ENCODE results near the gene SLC22A4.

The SLC22A4 gene

DNA sequence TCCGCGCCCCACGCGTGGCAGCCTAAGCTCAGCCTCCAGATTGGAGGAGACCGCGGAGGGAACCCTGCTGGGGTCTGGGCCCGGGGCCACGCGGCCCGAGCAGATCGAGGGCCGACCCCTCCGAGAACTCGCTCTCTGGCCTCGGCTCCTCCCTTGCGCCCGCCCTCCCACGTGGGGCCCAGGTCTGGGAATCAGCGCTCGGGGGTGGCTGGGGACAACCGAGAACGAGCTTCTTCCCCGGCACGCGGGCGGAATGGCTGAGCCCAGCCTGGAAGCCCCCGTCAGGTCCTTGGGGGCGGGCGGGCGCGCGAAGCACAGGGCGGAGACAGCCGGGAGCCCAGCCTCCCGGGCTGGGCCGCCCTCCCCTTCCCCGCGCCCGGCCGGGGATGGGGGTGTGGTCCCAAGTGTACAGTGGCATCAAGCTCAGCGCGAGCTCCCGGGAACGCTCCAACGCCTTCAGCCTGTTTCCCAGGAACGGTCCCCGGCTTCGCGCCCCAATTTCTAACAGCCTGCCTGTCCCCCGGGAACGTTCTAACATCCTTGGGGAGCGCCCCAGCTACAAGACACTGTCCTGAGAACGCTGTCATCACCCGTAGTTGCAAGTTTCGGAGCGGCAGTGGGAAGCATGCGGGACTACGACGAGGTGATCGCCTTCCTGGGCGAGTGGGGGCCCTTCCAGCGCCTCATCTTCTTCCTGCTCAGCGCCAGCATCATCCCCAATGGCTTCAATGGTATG lies at the start of gene SLC22A4:
SLC22A4 (plus strand) TSS at position 403 of the 736 bp plus-strand sequence; CDS start at position 626, 223 bp downstream.
- peak; percentile 93 for DNase-seq (ENCODE audit: low spot score)

DNA sequence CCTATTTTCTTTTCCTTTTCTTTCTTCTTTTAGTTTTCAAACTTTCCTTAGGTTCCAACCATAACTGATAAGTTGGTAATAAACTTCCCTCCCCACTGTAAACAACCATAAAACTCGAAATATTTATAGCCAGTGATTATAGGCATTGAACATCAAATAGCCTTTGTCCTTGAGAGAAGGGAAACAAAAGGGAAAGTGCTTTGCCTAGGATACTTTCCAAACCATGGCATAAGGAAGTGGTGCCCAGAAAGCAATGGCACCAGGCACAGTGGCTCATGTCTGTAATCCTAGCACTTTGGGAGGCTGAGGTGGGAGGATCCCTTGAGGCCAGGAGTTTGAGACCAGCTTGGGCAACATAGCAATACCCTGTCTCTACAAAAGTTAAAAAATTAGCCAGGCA lies 48.6 kb upstream of the SLC22A4 start:
- DNase-seq (ENCODE audit: low spot score): no peak

DNA sequence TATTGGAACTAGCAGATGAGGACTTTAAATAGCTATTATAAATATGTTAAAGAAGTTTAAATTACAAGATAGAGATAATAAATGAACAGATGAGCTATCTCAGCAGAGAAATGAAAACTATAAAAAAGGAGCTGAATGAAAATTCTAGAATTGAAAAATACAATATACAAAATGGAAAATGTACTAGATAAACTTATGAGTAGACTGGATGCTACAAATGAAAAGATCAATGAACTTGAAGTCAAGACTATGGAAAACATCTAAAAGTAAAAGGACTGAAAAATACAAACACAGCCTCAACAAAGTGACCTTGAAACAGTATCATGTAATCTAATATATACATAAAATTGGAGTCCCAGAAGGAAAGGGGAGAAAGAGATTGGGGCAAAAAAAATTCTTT lies 47.4 kb upstream of the SLC22A4 start:
- DNase-seq (ENCODE audit: low spot score): no peak

DNA sequence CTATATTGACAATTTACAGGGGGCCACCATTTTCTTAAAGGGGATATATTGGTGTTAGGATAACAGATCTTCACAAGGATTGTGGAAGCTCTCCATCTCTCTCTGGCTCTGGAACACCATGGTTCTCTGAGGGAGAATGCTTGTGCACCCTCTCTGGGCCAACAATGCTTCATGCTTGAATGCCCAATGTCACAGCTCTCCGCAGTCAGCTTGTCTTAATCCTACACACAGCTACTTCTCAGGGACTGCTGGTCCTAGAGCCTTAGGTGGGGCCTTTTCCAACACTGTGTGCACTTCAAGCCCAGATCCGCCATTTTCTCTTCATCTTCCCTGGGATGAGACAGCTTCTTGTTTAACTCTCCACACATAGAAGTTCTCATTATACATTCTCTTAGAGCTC lies 43.6 kb upstream of the SLC22A4 start:
- DNase-seq (ENCODE audit: low spot score): no peak

DNA sequence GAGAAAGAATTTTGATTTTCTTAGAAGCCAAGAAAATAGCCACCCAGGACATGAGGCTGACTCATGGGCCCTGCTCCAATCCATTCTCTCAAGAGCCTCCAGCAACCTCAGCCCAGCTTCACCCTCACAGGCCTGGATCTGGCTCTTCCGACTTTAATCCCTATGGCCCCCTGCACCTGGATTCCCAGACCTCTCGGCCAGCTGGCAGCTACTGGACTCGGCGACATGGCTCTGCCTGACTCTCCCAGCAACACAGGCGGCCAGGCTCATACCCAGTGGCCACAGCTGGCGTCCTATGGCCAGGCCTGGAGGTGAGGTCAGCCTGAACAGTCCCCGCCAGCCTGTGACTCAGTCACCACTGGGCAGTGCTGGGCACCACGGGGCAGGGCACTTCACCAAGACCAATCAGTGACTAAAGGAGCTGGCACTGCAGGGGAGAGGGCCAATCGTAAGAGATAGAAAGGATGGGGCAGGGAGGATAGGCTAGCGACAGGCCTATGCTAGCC lies 42.9 kb upstream of the SLC22A4 start:
- DNase-seq (ENCODE audit: low spot score): no peak

DNA sequence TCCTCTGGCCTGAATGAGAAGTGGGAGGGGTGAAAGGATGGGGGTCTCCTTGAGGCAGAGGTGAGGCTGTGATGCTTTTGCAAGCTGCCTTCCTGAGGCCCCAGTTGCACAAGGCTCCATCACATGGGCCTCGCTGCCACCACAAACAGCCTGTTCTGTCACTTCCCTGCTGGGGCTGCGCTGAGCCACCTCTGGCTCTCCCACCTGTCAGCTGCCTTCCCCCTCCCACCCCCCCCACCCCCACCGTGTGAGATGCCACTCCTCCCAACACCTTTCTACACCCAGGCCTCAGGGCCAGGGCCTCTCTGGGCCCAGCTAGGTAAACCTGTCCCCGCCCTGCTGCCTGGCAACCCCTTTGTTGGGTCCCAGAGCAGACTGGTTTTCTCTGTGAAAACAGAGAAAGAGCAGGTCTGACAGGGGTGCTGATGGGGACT lies 41.2 kb upstream of the SLC22A4 start:
- no peak for DNase-seq (ENCODE audit: low spot score)

DNA sequence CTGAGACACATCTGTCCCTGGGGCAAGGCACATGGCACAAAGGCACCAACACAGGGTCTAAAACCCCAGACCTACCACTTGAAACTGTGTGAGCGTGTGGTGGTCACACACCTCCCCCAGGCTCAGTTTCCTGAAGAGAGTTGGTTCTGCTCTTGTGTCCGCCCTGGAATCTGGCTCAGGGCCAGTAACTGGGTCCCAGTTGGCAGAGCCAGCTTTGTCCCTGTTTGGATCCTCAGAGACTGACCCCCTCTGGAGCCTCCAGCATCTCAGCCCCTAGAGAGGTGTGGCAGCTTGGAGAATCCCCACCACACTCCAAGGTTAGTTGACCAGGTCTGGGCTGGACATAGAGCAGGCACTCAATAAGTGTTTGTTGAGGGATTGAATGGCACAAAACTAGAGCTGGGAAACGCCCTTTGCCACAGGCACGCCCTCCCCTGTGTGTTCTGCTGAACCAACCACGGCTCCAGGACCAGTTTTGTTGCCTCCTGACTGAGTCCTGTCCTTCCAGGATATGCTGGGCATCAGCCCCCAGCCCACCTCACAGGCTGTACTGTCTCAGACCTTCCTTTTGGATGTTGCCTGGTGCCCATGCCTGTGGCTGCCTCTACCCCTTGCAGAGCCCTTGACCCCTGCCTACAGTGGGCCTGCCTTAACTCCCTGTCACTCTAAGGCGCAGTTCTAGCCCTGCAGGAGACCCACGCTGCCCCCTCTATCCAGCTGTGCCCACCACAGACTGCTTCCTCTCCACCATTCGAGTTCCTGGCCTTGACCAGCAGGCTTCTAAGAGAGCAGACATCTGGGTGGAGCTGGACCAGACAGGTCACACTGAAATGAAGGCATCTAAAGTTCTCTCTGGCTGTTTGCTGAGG lies 40.5 kb upstream of the SLC22A4 start:
- no peak for DNase-seq (ENCODE audit: low spot score)

DNA sequence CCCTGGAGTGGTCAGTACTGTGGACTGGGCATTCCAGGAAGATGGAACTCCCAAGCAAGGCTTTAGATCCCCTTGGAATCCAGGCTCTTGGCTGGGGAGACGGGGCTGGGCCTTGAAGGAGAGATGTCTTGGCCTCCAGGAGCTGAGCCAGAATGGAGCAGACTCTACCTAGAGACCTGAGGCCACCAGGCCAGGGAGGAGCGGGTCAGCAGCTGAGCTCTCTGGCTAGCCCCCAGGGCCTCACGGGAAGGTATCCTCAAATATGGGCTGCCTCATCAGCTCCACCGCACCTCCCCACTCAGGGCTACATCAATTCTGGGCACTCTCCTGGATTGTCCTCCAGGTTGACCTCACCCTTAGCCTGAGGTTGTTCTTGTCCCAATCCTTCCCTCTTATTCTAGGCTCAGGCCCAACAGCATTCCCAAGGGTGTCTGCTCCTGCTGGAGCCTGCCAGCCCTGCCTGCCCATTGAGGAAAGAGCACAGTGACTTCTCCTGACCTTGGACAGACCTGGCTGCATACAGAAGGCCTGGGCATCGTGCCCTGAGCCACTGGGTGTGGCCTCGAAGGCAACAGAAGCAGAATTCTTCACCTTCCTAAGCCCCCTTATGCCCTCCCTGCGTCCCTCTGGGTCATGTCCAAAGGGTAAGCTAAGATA lies 39.7 kb upstream of the SLC22A4 start:
- no peak for DNase-seq (ENCODE audit: low spot score)

DNA sequence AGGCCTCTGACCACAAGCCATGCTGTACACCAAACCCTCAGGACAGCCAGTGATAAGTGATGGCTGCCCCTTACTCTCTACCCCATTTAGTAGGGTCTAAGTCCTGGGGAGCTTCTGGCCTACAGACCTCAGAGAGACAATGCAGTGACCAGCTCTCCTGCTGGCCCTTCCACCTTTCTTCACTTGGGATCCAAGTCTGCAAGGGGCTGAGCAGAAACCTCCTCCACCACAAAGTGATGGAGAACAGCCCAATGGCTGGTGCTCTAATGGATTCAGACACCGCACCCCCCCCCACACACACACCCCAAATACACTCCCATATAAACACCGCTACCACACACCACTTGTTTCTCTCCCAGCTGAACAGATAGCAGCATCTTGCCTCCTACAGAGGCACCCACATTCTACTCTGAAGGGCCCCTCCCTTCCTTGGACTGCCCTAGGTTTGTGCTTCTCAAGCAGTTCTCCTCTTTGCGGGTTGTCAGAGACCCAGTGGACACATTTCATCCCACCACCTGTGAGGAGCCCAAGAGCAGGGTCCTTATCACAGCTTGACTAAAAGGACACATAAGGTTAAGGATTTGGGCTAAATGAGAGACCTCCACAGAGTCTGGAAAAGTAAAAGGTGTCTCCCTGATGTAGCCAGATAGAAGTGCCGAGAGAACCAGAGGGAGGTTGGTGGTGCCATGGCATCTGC lies 38.0 kb upstream of the SLC22A4 start:
- DNase-seq (ENCODE audit: low spot score): no peak

DNA sequence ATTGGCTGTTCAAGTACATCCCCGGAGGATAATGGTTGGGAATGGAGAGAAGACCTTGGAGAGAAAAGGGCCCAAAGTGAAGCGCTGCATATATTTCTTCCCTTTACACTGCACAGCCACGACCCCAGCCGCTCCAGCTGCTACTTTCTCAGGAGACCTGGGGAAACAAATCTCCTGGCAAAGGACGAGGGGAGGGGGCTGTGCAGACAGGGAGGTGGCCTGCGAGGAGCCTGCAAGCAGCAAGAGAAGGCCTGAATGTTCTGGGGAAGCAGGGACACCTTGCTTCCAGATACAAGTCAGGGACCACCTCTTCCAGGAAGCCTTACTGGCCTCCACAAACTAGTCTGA lies 37.4 kb upstream of the SLC22A4 start:
- no peak for DNase-seq (ENCODE audit: low spot score)

DNA sequence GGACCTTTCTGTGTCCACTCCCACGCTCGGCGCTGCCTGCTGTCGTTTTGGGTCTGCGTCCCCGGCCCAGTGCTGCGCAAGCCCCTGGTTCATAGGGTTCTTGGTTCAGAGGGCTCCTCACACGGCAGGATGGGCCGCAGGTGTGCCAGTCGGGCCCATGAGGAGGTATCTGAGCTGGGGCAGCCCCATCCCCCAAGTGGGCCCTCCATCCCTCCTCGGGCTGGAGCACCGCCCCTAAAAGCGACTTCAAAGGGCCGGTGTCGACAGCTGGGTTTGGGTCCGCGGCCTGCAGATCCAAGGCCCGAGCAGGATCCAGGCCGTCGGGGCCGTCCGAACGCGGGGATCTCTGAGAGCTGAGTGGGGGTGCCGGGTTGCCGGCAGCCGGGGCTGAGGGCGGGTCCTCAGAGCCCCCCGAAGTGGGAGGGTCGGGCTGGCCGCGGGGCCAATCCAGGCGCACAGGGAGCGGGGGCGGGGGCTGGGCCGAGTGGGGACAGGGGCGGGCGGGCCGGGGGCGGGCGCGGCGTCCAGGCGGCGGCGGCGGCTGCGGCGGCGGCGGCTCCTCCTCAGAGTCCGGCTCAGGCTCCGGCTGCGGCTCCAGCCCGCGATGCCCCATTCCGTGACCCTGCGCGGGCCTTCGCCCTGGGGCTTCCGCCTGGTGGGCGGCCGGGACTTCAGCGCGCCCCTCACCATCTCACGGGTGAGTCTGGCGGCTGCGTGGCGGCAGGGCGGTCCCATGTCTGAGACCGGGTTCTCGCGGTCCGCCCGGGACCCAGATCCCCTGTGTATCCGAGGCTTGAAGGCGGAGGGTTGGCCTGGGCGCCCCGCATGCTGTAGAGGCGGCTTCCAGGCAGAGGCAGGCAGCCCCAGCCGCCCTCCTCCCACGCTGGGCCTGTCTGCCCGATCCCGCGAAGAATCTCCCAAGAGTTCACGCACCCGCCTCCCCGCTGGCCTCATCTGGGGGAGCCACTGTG lies 36.8 kb upstream of the SLC22A4 start, which contains the start of gene PDLIM4:
PDLIM4 (plus strand) TSS at position 566 of the 971 bp plus-strand sequence; CDS start at position 605, 39 bp downstream.
- DNase-seq (ENCODE audit: low spot score): no peak

DNA sequence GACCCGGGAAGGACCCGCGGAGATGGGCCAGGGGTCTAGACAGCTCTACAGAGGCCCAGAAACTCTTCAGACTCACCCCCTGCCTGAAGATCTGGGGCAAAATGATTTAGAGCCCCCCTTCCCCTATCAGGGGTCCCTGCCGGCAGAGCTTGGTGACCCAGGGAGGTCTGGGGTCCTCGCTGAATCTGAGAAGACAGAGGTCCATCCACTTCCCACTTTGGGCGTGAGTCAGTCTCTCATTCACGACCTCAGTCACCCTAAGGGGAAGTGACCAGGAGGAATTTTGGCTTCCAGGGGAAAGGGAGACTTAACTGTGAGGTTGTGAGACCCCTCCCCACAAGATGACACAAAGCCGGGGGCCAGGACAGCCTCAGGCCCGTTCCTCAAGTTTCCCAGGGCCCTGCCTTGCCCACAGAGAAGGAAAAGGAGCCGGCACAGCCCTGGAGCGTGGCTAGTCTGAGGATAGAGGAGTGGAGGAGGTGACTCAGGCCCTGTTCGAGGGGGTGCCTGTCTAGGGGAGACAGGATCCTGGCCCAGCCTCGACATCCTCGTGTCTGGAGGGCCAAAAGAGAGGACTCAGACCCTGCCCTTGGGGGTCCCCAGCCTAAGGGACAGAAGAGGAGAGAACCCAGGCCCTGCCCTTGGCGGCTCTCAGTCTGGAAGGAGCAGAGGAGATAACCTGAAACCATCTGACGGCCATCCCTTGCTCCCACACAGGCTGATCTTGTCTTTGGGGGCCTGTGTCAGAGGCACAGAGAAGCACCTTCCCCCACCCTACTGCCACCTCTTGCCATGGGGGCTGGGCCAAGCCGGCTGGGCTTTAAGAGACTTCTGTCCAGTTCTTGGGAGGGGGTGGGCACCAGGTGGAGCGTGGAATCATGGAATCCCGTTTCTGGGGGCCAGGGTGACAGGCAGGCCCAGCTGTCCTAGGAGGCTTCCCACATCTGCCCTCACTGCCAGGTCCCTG lies 35.8 kb upstream of the SLC22A4 start:
- no peak for DNase-seq (ENCODE audit: low spot score)

DNA sequence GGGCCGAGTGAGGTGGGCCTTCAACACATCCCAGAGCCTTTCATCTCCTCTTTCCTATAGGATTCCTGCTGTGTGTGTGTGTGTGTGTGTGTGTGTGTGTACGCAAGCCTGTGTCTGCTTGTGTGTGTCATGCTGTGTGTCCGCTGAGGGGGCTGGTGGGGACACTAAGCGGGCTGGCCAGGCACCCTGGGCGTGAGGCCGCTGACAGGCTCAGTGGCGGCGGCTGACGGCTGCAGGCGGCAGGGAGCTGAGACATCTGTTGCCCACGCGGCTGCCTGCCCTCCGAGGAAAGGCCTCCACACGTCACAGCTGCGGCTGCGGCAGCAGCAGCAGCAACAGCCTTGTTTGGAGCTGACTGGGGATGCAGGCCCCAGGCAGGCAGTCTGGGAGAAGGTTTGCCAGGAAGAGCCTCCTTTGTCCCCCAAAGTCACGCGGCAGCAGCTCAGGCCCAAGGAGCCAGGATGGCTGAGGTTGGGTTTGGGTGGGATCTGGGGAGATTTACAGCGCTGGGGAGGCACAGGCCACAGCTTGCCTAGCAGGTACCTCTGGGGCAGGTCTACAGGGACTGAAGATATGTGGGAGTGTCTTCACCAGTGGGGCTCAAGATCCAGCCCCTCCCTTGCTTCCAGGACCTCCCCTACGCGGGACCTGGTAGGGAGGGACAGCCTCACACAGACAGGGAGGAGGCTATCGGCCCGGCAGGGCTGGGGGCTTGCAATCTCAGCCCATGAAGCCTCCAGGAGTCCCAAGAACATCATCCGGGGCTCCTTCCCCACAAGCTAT lies 34.9 kb upstream of the SLC22A4 start:
- no peak for DNase-seq (ENCODE audit: low spot score)

DNA sequence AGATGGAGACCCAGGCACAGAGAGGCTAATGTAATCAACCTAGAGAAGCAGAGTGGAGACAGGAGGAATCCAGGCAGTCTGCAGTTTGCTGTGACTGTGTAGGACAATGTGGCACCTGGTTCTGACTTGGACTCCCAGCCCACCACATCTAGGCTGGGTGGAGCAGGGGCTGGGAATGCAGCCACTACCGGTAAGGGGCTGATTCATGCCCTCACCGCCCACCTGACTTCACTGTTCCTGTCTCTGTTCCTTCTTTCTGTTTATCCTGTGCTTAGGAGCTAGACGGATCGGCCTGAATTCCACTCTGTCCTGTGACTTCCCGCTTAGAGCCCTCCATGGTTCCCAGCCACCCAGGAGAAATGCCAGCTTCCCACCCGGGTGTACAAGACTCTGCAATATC lies 34.1 kb upstream of the SLC22A4 start:
- DNase-seq (ENCODE audit: low spot score): no peak

DNA sequence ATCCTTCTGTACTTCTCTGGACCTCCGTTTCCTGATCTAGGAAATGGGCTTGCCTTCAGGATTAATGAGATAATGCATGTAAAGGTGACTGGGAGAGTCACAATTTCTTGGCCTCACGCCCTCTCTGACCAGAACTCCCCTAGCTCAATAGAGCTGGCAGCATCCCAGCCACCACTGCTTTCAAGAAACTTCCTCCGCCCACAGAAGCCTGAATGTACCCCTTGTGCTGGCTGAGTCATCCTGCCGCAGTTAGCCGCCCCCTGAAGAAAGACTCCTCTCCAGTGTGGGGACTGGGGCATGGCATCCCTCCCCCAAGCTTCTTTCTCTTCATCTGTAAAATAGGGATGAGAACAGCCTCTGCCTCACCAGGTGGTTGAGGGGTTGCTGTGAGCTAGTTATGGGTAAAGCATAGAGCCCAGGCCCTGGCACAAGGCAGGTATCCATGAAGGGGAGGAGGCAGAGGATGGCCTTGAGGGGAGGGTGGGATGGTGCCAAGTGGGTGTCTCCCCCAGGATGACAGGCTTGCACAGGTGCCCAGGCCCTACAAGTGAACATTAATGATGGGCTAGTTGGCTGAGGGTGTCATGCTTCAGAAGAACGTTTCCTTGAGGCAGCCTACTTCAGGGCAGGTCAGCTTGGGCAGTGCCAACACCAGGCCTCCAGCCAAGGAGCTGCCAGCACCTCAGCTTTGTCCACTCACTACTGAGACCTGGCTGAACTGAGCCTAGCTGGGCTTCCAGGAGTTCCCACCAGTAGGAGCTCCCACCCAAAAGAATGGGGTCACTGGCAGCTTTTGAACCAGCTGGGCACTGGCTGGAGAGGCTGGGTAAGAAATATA lies 33.3 kb upstream of the SLC22A4 start:
- no peak for DNase-seq (ENCODE audit: low spot score)

DNA sequence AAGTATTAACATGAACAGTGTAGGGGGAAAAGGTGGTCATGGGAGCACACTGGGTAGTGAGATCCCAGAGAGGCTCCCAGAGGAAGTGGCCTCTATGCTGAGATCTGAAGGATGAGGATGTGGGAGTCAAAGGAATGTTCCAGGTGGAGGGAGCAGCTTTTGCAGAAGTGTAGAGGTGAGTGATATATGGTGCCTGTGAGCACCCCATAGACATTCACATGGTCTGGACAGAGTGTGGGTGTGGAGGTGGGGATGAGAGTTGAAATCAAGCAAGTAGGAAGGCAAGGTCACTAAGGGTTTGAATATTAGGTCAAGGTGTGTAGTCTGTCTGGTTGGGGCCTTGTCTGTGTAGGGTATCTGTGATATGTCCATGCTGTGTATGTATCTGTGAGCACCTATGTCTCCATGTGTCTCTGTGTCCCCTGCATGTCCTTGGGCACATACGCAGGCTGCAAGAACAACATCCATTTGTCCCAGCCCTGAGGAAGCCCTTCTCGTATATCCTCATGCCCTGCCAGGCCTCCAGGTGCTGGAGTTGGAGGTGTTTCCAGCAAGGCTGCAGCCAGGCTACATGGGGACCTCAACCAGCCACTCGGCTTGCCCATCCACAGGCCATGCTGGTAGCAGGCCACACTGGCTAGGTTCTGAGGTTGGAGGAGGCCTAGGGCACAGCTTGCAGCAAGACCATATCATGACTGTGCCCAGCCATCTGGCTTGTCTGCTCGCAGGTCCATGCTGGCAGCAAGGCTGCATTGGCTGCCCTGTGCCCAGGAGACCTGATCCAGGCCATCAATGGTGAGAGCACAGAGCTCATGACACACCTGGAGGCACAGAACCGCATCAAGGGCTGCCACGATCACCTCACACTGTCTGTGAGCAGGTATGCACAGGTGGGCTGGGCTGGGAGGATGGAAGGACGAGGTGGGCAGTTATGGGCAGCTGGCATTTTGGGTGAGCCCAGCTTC lies 32.0 kb upstream of the SLC22A4 start:
- no peak for DNase-seq (ENCODE audit: low spot score)
